Measurements from ENCODE around the gene KLHL5.

- no peak for TF ChIP-seq EZH2 (IDR thresholded peaks at IDR 0.05; ENCODE audit: insufficient read depth, poor library complexity, severe bottlenecking)
- TF ChIP-seq EZH2phosphoT487 (IDR thresholded peaks at IDR 0.05; ENCODE audit: insufficient read depth, low read depth): no peak
These were observed 4.3 kb downstream of the KLHL5 start for GRCh38 chr4:39066371-39066770.
